ENCODE results near the gene TMEM170A.

DNA sequence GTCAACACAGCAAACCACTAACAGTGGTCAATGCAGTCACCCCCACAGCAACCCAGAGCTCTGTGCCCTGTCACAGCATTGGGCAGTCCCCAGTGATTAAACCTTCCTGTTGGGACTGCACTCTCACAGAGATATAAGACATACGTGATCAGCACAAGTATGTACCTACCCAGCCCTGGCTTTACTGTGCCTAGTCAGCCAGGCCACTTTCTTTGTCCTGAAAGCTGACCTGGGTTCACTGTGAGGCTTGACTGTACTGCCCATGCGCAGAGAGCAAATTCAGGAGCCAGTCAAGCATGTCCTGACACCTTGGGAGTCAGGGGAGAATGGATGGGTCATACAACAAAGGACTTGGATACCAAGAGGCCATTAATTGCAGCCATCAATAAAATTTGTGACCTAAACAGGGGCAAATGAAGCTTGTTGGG lies 10.9 kb upstream of the TMEM170A start:
- TF ChIP-seq MYC (CRISPR knock-in tag; IDR thresholded peaks at IDR 0.05; ENCODE audit: borderline replicate concordance) (no peak), HNRNPLL (IDR thresholded peaks at IDR 0.05; ENCODE audit: low read depth, low read length, poor library complexity, severe bottlenecking) (no peak), HOXA7 (CRISPR knock-in tag; IDR thresholded peaks at IDR 0.05) (no peak), TCF12 (IDR thresholded peaks at IDR 0.05) (no peak), TCF12 (CRISPR knock-in tag; IDR thresholded peaks at IDR 0.05) (no peak)
- TF ChIP-seq, protein P1, sequence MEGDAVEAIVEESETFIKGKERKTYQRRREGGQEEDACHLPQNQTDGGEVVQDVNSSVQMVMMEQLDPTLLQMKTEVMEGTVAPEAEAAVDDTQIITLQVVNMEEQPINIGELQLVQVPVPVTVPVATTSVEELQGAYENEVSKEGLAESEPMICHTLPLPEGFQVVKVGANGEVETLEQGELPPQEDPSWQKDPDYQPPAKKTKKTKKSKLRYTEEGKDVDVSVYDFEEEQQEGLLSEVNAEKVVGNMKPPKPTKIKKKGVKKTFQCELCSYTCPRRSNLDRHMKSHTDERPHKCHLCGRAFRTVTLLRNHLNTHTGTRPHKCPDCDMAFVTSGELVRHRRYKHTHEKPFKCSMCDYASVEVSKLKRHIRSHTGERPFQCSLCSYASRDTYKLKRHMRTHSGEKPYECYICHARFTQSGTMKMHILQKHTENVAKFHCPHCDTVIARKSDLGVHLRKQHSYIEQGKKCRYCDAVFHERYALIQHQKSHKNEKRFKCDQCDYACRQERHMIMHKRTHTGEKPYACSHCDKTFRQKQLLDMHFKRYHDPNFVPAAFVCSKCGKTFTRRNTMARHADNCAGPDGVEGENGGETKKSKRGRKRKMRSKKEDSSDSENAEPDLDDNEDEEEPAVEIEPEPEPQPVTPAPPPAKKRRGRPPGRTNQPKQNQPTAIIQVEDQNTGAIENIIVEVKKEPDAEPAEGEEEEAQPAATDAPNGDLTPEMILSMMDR (CRISPR knock-in tag; IDR thresholded peaks at IDR 0.05): no peak
- TF ChIP-seq, protein P2, sequence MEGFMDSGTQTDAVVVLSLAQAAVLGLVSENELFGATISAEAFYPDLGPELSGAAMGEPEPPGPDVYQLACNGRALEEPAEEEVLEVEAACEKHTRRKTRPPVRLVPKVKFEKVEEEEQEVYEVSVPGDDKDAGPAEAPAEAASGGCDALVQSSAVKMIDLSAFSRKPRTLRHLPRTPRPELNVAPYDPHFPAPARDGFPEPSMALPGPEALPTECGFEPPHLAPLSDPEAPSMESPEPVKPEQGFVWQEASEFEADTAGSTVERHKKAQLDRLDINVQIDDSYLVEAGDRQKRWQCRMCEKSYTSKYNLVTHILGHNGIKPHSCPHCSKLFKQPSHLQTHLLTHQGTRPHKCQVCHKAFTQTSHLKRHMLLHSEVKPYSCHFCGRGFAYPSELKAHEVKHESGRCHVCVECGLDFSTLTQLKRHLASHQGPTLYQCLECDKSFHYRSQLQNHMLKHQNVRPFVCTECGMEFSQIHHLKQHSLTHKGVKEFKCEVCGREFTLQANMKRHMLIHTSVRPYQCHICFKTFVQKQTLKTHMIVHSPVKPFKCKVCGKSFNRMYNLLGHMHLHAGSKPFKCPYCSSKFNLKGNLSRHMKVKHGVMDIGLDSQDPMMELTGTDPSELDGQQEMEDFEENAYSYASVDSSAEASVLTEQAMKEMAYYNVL (CRISPR knock-in tag; IDR thresholded peaks at IDR 0.05; ENCODE audit: borderline replicate concordance): no peak
